GM12878 (cell line): ENCODE measurements around the gene TRAF3.

Experiments
- ETV6 ChIP-seq, 2 experiments: fragments of 450-650 bp in 1 of 2; IDR thresholded peaks in 1 of 2; conservative IDR thresholded peaks in 1 of 2; 2 replicates each; pipeline ENCODE4 v1.6.1; 2014; ENCODE audit warnings: antibody characterized with exemption in 1 of 2, borderline replicate concordance in 1 of 2, low read depth in 1 of 2, mild to moderate bottlenecking in 1 of 2, moderate library complexity in 1 of 2
- EZH2 ChIP-seq: IDR thresholded peaks from 2 replicates; pipeline ENCODE4 v1.6.1; 2012; ENCODE audit warnings: low read depth, mild to moderate bottlenecking, control low read depth, inconsistent platforms, low read length, borderline replicate concordance; ENCODE audit not compliant: control insufficient read depth
- MTA3 ChIP-seq: IDR thresholded peaks from 2 replicates; pipeline ENCODE4 v1.6.1; 2012; ENCODE audit warnings: low read length, inconsistent platforms, borderline replicate concordance
- MXI1 ChIP-seq: fragments of 150-350 bp; IDR thresholded peaks from 2 replicates; pipeline ENCODE4 v1.6.1; 2011; ENCODE audit warnings: low read depth, mild to moderate bottlenecking, inconsistent platforms, low read length, improper control_type of control experiment
- POLR2A ChIP-seq: IDR thresholded peaks from 2 replicates; pipeline ENCODE4 v1.6.1; 2011; ENCODE audit warnings: low read depth, mild to moderate bottlenecking, low read length
- POLR2AphosphoS2 ChIP-seq: IDR thresholded peaks from 2 replicates; pipeline ENCODE4 v1.6.1; 2011; ENCODE audit warnings: low read depth, mild to moderate bottlenecking, low read length, improper control_type of control experiment, moderate library complexity
- POLR2AphosphoS5 ChIP-seq: IDR thresholded peaks from 2 replicates; pipeline ENCODE4 v1.6.1; 2011; ENCODE audit warnings: mild to moderate bottlenecking, low read length, inconsistent platforms
- RCOR1 ChIP-seq: conservative IDR thresholded peaks from 2 replicates; pipeline ENCODE4 v1.6.1; 2012; ENCODE audit warnings: low read depth, low read length, improper control_type of control experiment
- RFX5 ChIP-seq: IDR thresholded peaks from 2 replicates; pipeline ENCODE4 v1.6.1; 2011; ENCODE audit warnings: low read depth, low read length, improper control_type of control experiment
- ZZZ3 ChIP-seq: IDR thresholded peaks from 2 replicates; pipeline ENCODE4 v1.6.1; 2011; ENCODE audit warnings: low read depth; ENCODE audit not compliant: control insufficient read depth, insufficient read length
- TF ChIP-seq, protein P1 (sequence below), 3 experiments: IDR thresholded peaks in 2 of 3; conservative IDR thresholded peaks in 1 of 3; 2 replicates each; pipeline ENCODE4 v1.5.1; 2011; ENCODE audit warnings: low read depth in 3 of 3, low read length in 3 of 3, mild to moderate bottlenecking in 3 of 3, control low read depth in 2 of 3, moderate library complexity in 2 of 3, inconsistent platforms in 1 of 3, mixed read lengths in 1 of 3; ENCODE audit not compliant: control insufficient read depth in 2 of 3, insufficient read depth in 1 of 3; ENCODE audit errors: extremely low read depth in 1 of 3
- TF ChIP-seq, protein P2 (sequence below): fragments of 450-650 bp; IDR thresholded peaks from 2 replicates; pipeline ENCODE4 v1.6.1; 2016; ENCODE audit warnings: mild to moderate bottlenecking
- TF ChIP-seq, protein P3 (sequence below): IDR thresholded peaks from 2 replicates; pipeline ENCODE4 v1.6.1; 2011; ENCODE audit warnings: borderline replicate concordance, low read depth, mild to moderate bottlenecking, moderate library complexity, low read length; ENCODE audit not compliant: insufficient read depth, poor library complexity, severe bottlenecking

DNA sequence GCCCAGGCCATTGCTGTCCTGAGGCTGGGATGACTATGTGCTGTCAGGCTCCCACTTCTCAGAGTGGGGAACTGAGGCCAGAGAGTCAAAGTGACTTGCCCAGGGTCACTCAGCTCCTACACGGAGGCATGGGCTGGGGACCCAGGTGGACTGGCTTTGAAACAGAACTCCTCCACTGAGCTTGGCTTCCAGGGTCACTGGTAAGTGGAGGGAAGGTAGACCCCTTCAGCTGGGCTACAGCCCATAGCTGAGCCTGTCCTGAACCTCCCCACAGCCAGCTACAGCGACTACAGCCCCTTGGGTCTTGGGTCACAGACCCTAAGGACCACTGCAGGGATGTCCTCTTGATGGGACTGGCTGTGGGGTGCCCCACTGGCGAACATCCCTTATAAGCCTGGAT, 40.3 kb upstream of the TRAF3 start:
- TF ChIP-seq, protein P1, sequence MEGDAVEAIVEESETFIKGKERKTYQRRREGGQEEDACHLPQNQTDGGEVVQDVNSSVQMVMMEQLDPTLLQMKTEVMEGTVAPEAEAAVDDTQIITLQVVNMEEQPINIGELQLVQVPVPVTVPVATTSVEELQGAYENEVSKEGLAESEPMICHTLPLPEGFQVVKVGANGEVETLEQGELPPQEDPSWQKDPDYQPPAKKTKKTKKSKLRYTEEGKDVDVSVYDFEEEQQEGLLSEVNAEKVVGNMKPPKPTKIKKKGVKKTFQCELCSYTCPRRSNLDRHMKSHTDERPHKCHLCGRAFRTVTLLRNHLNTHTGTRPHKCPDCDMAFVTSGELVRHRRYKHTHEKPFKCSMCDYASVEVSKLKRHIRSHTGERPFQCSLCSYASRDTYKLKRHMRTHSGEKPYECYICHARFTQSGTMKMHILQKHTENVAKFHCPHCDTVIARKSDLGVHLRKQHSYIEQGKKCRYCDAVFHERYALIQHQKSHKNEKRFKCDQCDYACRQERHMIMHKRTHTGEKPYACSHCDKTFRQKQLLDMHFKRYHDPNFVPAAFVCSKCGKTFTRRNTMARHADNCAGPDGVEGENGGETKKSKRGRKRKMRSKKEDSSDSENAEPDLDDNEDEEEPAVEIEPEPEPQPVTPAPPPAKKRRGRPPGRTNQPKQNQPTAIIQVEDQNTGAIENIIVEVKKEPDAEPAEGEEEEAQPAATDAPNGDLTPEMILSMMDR (IDR thresholded peaks at IDR 0.05 in 2 of 3, conservative IDR thresholded peaks at IDR 0.05 in 1 of 3; ENCODE audit: control insufficient read depth in 2 of 3, extremely low read depth in 1 of 3, insufficient read depth in 1 of 3, low read depth in 3 of 3, low read length in 3 of 3) = no peak
- TF ChIP-seq POLR2A (no peak), MTA3 (no peak), EZH2 (no peak), POLR2AphosphoS5 (no peak; the same call in 1 of the 2 replicates), RCOR1 (no peak), MXI1 (no peak), RFX5 (no peak), ZZZ3 (no peak), POLR2AphosphoS2 (no peak), ETV6 (conservative IDR thresholded peaks at IDR 0.05 in 1 of 2, IDR thresholded peaks at IDR 0.05 in 1 of 2; ENCODE audit: borderline replicate concordance in 1 of 2, low read depth in 1 of 2) (no peak)
- TF ChIP-seq, protein P2, sequence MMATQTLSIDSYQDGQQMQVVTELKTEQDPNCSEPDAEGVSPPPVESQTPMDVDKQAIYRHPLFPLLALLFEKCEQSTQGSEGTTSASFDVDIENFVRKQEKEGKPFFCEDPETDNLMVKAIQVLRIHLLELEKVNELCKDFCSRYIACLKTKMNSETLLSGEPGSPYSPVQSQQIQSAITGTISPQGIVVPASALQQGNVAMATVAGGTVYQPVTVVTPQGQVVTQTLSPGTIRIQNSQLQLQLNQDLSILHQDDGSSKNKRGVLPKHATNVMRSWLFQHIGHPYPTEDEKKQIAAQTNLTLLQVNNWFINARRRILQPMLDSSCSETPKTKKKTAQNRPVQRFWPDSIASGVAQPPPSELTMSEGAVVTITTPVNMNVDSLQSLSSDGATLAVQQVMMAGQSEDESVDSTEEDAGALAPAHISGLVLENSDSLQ = no peak
- TF ChIP-seq, protein P3, sequence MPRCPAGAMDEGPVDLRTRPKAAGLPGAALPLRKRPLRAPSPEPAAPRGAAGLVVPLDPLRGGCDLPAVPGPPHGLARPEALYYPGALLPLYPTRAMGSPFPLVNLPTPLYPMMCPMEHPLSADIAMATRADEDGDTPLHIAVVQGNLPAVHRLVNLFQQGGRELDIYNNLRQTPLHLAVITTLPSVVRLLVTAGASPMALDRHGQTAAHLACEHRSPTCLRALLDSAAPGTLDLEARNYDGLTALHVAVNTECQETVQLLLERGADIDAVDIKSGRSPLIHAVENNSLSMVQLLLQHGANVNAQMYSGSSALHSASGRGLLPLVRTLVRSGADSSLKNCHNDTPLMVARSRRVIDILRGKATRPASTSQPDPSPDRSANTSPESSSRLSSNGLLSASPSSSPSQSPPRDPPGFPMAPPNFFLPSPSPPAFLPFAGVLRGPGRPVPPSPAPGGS = no peak
